ENCODE data around the gene POLR2L.

POLR2L gene

GRCh38 chr11:828506-829175 lies 13.7 kb downstream of the POLR2L start:
- H3K9ac ChIP-seq = peak overlapping the region; percentile 15; the same call in 1 of the 2 replicates
- H4K20me1 ChIP-seq = peaks cover 93% of the 10 kb centered on the region
- H3K27me3 ChIP-seq = peaks cover 85% of the 10 kb centered on the region
- TF ChIP-seq Cebpa-rat (IDR thresholded peaks at IDR 0.05) = no peak
- H3K9me3 ChIP-seq = no peaks in the 10 kb centered on the region
- H3K4me3 ChIP-seq = peak overlapping the region; percentile 64
- peaks cover 22% of the 10 kb centered on the region for H3K36me3 ChIP-seq
- peaks cover 89% of the 10 kb centered on the region for H3K4me1 ChIP-seq
- no peak overlapping the region for H3K27ac ChIP-seq
- H3K4me2 ChIP-seq = peak overlapping the region; percentile 100

DNA sequence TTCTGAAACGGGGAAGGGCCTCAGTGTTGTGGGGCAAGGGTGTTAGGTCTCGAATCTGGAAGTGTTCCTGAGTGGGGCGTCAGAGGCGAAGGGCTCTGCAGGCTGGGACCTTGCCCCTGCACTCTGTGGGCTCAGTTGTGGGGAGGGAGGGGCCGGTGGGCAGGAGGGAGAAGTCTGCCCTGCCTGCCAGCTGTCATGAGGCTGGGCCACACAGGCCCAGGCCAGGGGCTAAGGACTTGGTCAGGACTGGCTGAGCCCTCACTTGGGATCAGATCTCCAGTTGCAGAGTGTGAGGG lies 14.5 kb downstream of the POLR2L start, which contains the start of gene CRACR2B:
TSS of gene CRACR2B (plus strand) at position 23 of the 296 bp plus-strand sequence. CDS start 689 bp downstream, outside the sequence.
- Histone ChIP-seq H3K9ac (peak within 1 kb of the TSS; percentile 50; the same call in 1 of the 2 replicates), H3K27me3 (peaks cover 81% of the 10 kb centered on the region), H4K20me1 (peaks cover 97% of the 10 kb centered on the region), H3K4me1 (peaks cover 85% of the 10 kb centered on the region), H3K36me3 (peaks cover 30% of the 10 kb centered on the region), H3K9me3 (no peaks in the 10 kb centered on the region), H3K4me2 (peak within 1 kb of the TSS; percentile 100), H3K27ac (peak within 1 kb of the TSS; percentile 9; the same call in 1 of the 2 replicates), H3K4me3 (peak within 1 kb of the TSS; percentile 69)
- no peak for TF ChIP-seq Cebpa-rat (IDR thresholded peaks at IDR 0.05)

DNA sequence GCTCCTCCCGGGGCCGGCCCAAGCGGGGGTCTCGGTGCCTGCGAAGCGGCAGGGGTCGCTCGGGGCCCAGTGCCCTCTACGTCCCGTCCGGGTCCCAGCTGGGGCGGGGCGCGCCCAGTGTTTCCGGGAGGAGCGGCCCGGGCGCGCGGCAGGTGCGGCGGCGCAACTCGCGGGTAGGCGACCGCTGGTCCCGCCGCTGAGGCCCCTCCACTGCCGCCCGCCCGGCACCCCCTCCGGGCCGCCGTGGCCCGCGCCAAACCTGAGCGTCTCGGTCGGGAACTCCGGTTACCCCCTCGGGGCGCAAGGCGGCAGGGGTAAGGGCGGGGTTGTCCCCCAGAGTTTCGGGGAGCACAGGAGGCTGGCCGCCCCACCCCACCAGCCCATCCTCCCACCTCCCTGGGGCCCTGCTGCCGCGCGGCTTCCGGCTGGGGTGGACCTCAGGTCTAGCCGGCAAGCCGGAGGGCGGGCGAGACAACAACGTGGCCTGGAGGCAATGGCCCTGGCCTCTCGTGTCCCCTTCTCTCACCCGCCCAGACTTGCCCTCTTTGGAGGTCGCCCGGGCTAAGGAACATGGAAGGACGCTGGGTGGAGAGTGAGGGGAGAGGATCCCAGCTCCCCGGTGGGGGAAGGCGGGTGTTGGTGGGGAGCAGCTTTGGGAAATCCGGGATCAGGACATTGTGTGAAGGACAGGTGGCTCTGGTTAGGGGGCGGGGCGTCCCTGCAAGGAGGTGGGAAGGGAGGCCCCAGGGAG lies 15.0 kb downstream of the POLR2L start:
- H3K4me2 ChIP-seq = peak overlapping the region; percentile 100
- H3K36me3 ChIP-seq = peaks cover 35% of the 10 kb centered on the region
- peak; percentile 45 for TF ChIP-seq Cebpa-rat (IDR thresholded peaks at IDR 0.05)
- H3K9ac ChIP-seq = peak overlapping the region; percentile 50; the same call in 1 of the 2 replicates
- peaks cover 100% of the 10 kb centered on the region for H4K20me1 ChIP-seq
- peaks cover 85% of the 10 kb centered on the region for H3K4me1 ChIP-seq
- H3K27me3 ChIP-seq = peaks cover 77% of the 10 kb centered on the region
- H3K9me3 ChIP-seq = no peaks in the 10 kb centered on the region
- peak overlapping the region; percentile 9; the same call in 1 of the 2 replicates for H3K27ac ChIP-seq
- peak overlapping the region; percentile 69 for H3K4me3 ChIP-seq

- no peak overlapping the region; the same call in 1 of the 2 replicates for H3K27ac ChIP-seq
- H3K4me3 ChIP-seq = peak overlapping the region; percentile 69
These were observed 15.5 kb downstream of the POLR2L start for GRCh38 chr11:826836-827145.

DNA sequence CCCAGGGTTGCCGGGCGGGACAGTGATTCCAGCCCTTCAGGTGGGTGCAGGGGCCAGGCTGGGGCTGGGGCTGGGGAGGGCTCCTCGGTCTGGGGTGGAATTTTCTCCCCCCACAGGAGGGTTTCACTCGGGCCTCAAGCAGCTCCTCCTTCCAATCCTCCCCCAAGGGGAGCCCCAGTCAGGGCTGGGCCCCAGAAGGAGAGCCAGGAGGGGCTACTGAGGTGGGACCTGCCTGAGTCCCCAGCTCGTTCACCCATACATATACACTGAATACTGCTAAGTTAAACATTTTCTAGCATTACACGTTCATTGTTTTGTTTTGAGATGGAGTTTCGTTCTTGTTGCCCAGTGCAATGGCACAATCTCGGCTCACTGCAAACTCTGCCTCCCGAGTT lies 16.1 kb downstream of the POLR2L start:
- no peak for TF ChIP-seq Cebpa-rat (IDR thresholded peaks at IDR 0.05)
- H3K4me3 ChIP-seq = peak overlapping the region; percentile 69
- peaks cover 36% of the 10 kb centered on the region for H3K36me3 ChIP-seq
- peak overlapping the region; percentile 100 for H3K4me2 ChIP-seq
- peaks cover 100% of the 10 kb centered on the region for H4K20me1 ChIP-seq
- H3K4me1 ChIP-seq = peaks cover 85% of the 10 kb centered on the region
- peaks cover 66% of the 10 kb centered on the region for H3K27me3 ChIP-seq
- H3K27ac ChIP-seq = no peak overlapping the region; the same call in 1 of the 2 replicates
- H3K9ac ChIP-seq = peak overlapping the region; percentile 50; the same call in 1 of the 2 replicates
- no peaks in the 10 kb centered on the region for H3K9me3 ChIP-seq

More at GRCh38 chr11:826836-827145, 15.5 kb downstream of the POLR2L start:
- H3K27me3 ChIP-seq = peaks cover 72% of the 10 kb centered on the region
- H3K4me2 ChIP-seq = peak overlapping the region; percentile 100
- no peaks in the 10 kb centered on the region for H3K9me3 ChIP-seq
- H4K20me1 ChIP-seq = peaks cover 100% of the 10 kb centered on the region
- peak; percentile 75 for TF ChIP-seq Cebpa-rat (IDR thresholded peaks at IDR 0.05)
- peaks cover 85% of the 10 kb centered on the region for H3K4me1 ChIP-seq
- peaks cover 36% of the 10 kb centered on the region for H3K36me3 ChIP-seq
- peak overlapping the region; percentile 50; the same call in 1 of the 2 replicates for H3K9ac ChIP-seq

- no peak overlapping the region for H3K27ac ChIP-seq
- H3K9ac ChIP-seq = no peak overlapping the region
- H3K4me1 ChIP-seq = peaks cover 85% of the 10 kb centered on the region
- peaks cover 36% of the 10 kb centered on the region for H3K36me3 ChIP-seq
- no peak for TF ChIP-seq Cebpa-rat (IDR thresholded peaks at IDR 0.05)
- H3K9me3 ChIP-seq = no peaks in the 10 kb centered on the region
- H3K4me2 ChIP-seq = peak overlapping the region; percentile 100
- H4K20me1 ChIP-seq = peaks cover 100% of the 10 kb centered on the region
- peaks cover 60% of the 10 kb centered on the region for H3K27me3 ChIP-seq
- H3K4me3 ChIP-seq = no peak overlapping the region; the same call in 1 of the 2 replicates
These were observed 16.7 kb downstream of the POLR2L start for GRCh38 chr11:825366-826226.

DNA sequence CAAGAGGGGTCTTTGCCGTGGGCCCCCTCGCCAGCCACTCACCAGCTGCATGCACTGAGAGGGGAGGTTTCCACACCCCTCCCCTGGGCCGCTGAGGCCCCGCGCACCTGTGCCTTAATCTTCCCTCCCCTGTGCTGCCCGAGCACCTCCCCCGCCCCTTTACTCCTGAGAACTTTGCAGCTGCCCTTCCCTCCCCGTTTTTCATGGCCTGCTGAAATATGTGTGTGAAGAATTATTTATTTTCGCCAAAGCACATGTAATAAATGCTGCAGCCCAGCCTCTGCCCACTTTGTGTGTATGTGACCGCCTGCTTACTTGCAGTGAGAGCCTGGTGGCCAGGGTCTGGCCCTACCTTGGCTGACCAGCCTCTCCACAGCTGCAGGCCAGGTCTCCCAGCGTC lies 17.4 kb downstream of the POLR2L start:
- Histone ChIP-seq H3K27me3 (peaks cover 53% of the 10 kb centered on the region), H3K4me2 (peak overlapping the region; percentile 100; the same call in 1 of the 2 replicates), H3K4me1 (peaks cover 83% of the 10 kb centered on the region), H3K27ac (no peak overlapping the region), H3K9ac (no peak overlapping the region), H4K20me1 (peaks cover 100% of the 10 kb centered on the region), H3K9me3 (no peaks in the 10 kb centered on the region), H3K36me3 (peaks cover 36% of the 10 kb centered on the region), H3K4me3 (no peak overlapping the region)
- TF ChIP-seq Cebpa-rat (IDR thresholded peaks at IDR 0.05) = no peak

DNA sequence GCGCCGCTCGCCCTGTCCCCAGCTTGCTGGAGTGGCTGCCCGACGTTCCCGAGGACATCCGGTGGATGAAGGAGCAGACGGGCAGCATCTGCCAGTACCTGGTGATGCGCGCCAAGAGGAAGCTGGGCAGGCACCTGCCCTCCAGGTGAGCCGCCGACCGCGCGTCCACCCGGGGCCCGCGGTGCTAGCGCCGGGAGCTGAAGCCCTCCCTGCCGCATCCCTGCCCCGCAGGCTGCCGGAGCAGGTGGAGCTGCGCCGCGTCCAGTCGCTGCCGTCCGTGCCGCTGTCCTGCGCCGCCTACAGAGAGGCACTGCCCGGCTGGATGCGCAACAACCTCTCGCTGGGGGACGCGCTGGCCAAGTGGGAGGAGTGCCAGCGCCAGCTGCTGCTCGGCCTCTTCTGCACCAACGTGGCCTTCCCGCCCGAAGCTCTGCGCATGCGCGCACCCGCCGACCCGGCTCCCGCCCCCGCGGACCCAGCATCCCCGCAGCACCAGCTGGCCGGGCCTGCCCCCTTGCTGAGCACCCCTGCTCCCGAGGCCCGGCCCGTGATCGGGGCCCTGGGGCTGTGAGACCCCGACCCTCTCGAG lies 17.9 kb downstream of the POLR2L start:
- Histone ChIP-seq H3K9ac (no peak overlapping the region), H3K4me2 (no peak overlapping the region), H3K4me1 (peaks cover 78% of the 10 kb centered on the region), H3K9me3 (no peaks in the 10 kb centered on the region), H3K27ac (no peak overlapping the region), H4K20me1 (peaks cover 96% of the 10 kb centered on the region), H3K4me3 (no peak overlapping the region), H3K27me3 (peaks cover 48% of the 10 kb centered on the region), H3K36me3 (peaks cover 36% of the 10 kb centered on the region)
- no peak for TF ChIP-seq Cebpa-rat (IDR thresholded peaks at IDR 0.05)

All from BLaER1 (cell line).